HepG2 (cell line): Measurements from ENCODE around the gene PSMD9. TPM values are rescaled to one million over a fixed set of nuclear protein-coding genes. Genes with fewer than 3 reads are reported as not detected.

ENCODE experiments used
- DDIT3 ChIP-seq: sonication (generic); formaldehyde crosslinking; IDR thresholded peaks from 2 replicates; pipeline ENCODE4 v1.4.0; 2020; ENCODE audit warnings: mild to moderate bottlenecking, missing genetic modification reagents
- HCFC1 ChIP-seq: fragments of 150-350 bp; IDR thresholded peaks from 2 replicates; pipeline ENCODE4 v1.6.1; 2014; ENCODE audit warnings: low read depth, low read length
- NBN ChIP-seq: fragments of 450-650 bp; conservative IDR thresholded peaks from 2 replicates; pipeline ENCODE4 v1.6.1; 2017
- PPARG ChIP-seq: conservative IDR thresholded peaks from 2 replicates; pipeline ENCODE4 v1.6.1; 2016; ENCODE audit warnings: missing biosample characterization, missing genetic modification reagents
- REXO4 ChIP-seq: sonication (generic); formaldehyde crosslinking; IDR thresholded peaks from 2 replicates; pipeline ENCODE4 v1.8.0; 2022; ENCODE audit warnings: missing genetic modification reagents, mild to moderate bottlenecking, borderline replicate concordance
- YY1 ChIP-seq: IDR thresholded peaks from 2 replicates; pipeline ENCODE4 v1.6.1; 2011; ENCODE audit warnings: low read length, low read depth, moderate library complexity, mild to moderate bottlenecking; ENCODE audit not compliant: insufficient read depth, insufficient replicate concordance
- ZBTB40 ChIP-seq, 2 experiments: fragments of 450-650 bp in 1 of 2; sonication (generic) in 1 of 2; formaldehyde crosslinking in 1 of 2; IDR thresholded peaks; 2 replicates each; pipeline versions ENCODE4 v1.6.1 to v1.8.0; 2016 to 2022; ENCODE audit warnings: antibody characterized with exemption in 1 of 2, mild to moderate bottlenecking in 1 of 2, missing genetic modification reagents in 1 of 2
- ZHX2 ChIP-seq, 2 experiments: sonication (generic) in 1 of 2; formaldehyde crosslinking in 1 of 2; IDR thresholded peaks; 2 replicates each; pipeline versions ENCODE4 v1.6.1 to v1.9.0; 2014 to 2022; ENCODE audit warnings: antibody characterized with exemption in 1 of 2, borderline replicate concordance in 1 of 2, inconsistent platforms in 1 of 2, low read depth in 1 of 2, missing genetic modification reagents in 1 of 2
- ZNF180 ChIP-seq: sonication (generic); formaldehyde crosslinking; IDR thresholded peaks from 2 replicates; pipeline ENCODE4 v1.4.0; 2020; ENCODE audit warnings: low read depth, missing genetic modification reagents, borderline replicate concordance
- ZNF547 ChIP-seq: sonication (generic); formaldehyde crosslinking; IDR thresholded peaks from 2 replicates; pipeline ENCODE4 v1.5.1; 2020; ENCODE audit warnings: mild to moderate bottlenecking, missing genetic modification reagents
- ZNF724P ChIP-seq: sonication (generic); formaldehyde crosslinking; IDR thresholded peaks from 2 replicates; pipeline ENCODE4 v1.8.0; 2022; ENCODE audit warnings: missing genetic modification reagents, borderline replicate concordance
- polyA plus RNA-seq, 8 experiments: library from polyadenylated mRNA; depleted of rRNA in 3 of 8; stranded (reverse) in 7 of 8; unstranded in 1 of 8; fragments of >200 nt; fragmentation: Illumina TruSeq in 4 of 8; extraction: Trizol in 4 of 8; gene quantifications; 2 replicates each; pipeline versions ENCODE4 v1.2.1 to v1.2.3, GENCODE V29; 2011 to 2016; ENCODE audit warnings: low read depth in 4 of 8, missing spikeins in 1 of 8, mixed read lengths in 1 of 8; ENCODE audit not compliant: insufficient read depth in 1 of 8
- total RNA-seq, 5 experiments: library from RNA; depleted of rRNA; stranded (reverse); fragments of >200 nt; fragmentation: Illumina TruSeq; extraction: Trizol; gene quantifications; 2 replicates each; pipeline ENCODE4 v1.2.3, GENCODE V29; 2016; ENCODE audit warnings: low read depth in 1 of 5

The PSMD9 gene
- total and polyA plus RNA-seq, 2 of the 13 experiments (the other 11 are each of a cell fraction or from before 2014, with no cell fraction given): 41.4 to 61.1 TPM

- peak; percentile 80; the same call in 1 of the 2 replicates for TF ChIP-seq ZHX2 (IDR thresholded peaks at IDR 0.05; ENCODE audit: low read depth)
- TF ChIP-seq ZHX2 (CRISPR knock-in tag; IDR thresholded peaks at IDR 0.05; ENCODE audit: borderline replicate concordance): no peak
- peak; percentile 43; the same call in 1 of the 2 replicates for TF ChIP-seq HCFC1
- no peak for TF ChIP-seq NBN
- TF ChIP-seq PPARG (CRISPR knock-in tag): peak; percentile 41; the same call in 1 of the 2 replicates
- peak; percentile 86 for TF ChIP-seq ZNF547 (CRISPR knock-in tag)
- peak; percentile 90; the same call in 1 of the 2 replicates for TF ChIP-seq ZNF724P
- 0 out of 2 replicates have a peak, but pooled peaks have one; percentile 58 for TF ChIP-seq REXO4
- no peak for TF ChIP-seq DDIT3 (CRISPR knock-in tag)
- peak; percentile 66 for TF ChIP-seq ZBTB40 (IDR thresholded peaks at IDR 0.05)
- TF ChIP-seq ZBTB40 (CRISPR knock-in tag; IDR thresholded peaks at IDR 0.05): peak; percentile 81
- no peak for TF ChIP-seq ZNF180 (CRISPR knock-in tag)
- TF ChIP-seq YY1: peak; percentile 83
Observed at GRCh38 chr12:121888478-121889273, at the start of gene PSMD9 (continued).
